GM12878 (cell line): ENCODE results near the gene RAC2. TPM values are rescaled to one million over a fixed set of nuclear protein-coding genes. Genes with fewer than 3 reads are reported as not detected.
"Not testable (repeated sequence)": the region's sequence is repeated elsewhere in the genome, so short reads cannot be mapped to it uniquely, and the experiment has no call there.

Experiments
- ATAC-seq: fragments of 200-7000 bp; cut with Tn5 transposase; 3 replicates; pipeline ENCODE4 v1.9.1; 2020; ENCODE audit warnings: mild to moderate bottlenecking, moderate library complexity
- BruUV-seq: library from RNA; stranded (reverse); fragments of 400-500 nt; replicated peaks from 2 replicates; lab custom pipeline; 2021; lab: Mats Ljungman, UMichigan
- CTCF ChIA-PET: fragments of 300-600 bp; sonication (Branson Sonifier 250); formaldehyde crosslinking; extraction: SDS; loops from one replicate; lab custom pipeline; 2021; ENCODE audit warnings: inconsistent platforms; lab: Yijun Ruan, JAX
- POLR2A ChIA-PET: fragments of 350-600 bp; formaldehyde crosslinking; extraction: SDS; loops from one replicate; lab custom pipeline; 2021; ENCODE audit warnings: inconsistent platforms; lab: Charles Lee
- RAD21 ChIA-PET: fragments of 300-600 bp; sonication (Branson Sonifier 250); formaldehyde crosslinking; loops from one replicate; lab custom pipeline; 2023; ENCODE audit warnings: antibody characterized with exemption; ENCODE audit not compliant: unreplicated experiment; lab: Charles Lee
- SMC1A ChIA-PET: fragments of 300-600 bp; sonication (Branson Sonifier 250); formaldehyde crosslinking; loops from one replicate; lab custom pipeline; 2023; ENCODE audit not compliant: unreplicated experiment, uncharacterized antibody; lab: Charles Lee
- DNase-seq: peaks from one replicate; pipeline ENCODE4 v3.0.0-alpha.2; 2011; ENCODE audit warnings: low read depth, low spot score
- FAIRE-seq: peaks from 3 replicates; lab custom pipeline; 2011; peaks lifted over from hg19 to GRCh38; lab: Jason Lieb, UNC
- H2AFZ ChIP-seq: 2 replicates; pipeline ENCODE4 v1.6.0; 2011; ENCODE audit warnings: low read depth, low read length, control low read depth; ENCODE audit not compliant: control insufficient read depth
- H3K27ac ChIP-seq: 2 replicates; pipeline ENCODE4 v1.5.1; 2011; ENCODE audit warnings: control low read depth; ENCODE audit not compliant: control insufficient read depth, insufficient read depth
- H3K27me3 ChIP-seq, 2 experiments: replicated peaks in 1 of 2; 2 replicates each; pipeline versions ENCODE4 v1.6.0 to v1.6.1; 2011; ENCODE audit warnings: low read length in 1 of 2; ENCODE audit not compliant: control insufficient read depth in 2 of 2, insufficient read depth in 2 of 2
- H3K36me3 ChIP-seq, 2 experiments: 2 replicates each; pipeline ENCODE4 v1.5.1; 2011; ENCODE audit warnings: low read length in 1 of 2; ENCODE audit not compliant: control insufficient read depth in 2 of 2, insufficient read depth in 2 of 2
- H3K4me1 ChIP-seq: 2 replicates; pipeline ENCODE4 v1.6.1; 2011; ENCODE audit warnings: mild to moderate bottlenecking, low read length, moderate library complexity, mixed read lengths; ENCODE audit not compliant: control insufficient read depth, insufficient read depth
- H3K4me2 ChIP-seq: 2 replicates; pipeline ENCODE4 v1.6.0; 2011; ENCODE audit warnings: control low read depth; ENCODE audit not compliant: control insufficient read depth, insufficient read depth
- H3K4me3 ChIP-seq: fragments of 200-600 bp; sonication (generic); 2 replicates; pipeline ENCODE4 v1.5.1; 2016
- H3K79me2 ChIP-seq: 2 replicates; pipeline ENCODE4 v1.6.0; 2011; ENCODE audit warnings: low read length; ENCODE audit not compliant: control insufficient read depth, insufficient read depth
- H3K9ac ChIP-seq: 2 replicates; pipeline ENCODE4 v1.8.0; 2011; ENCODE audit warnings: low read length, control low read depth, mixed read lengths; ENCODE audit not compliant: control insufficient read depth, insufficient read depth
- H3K9me3 ChIP-seq: replicated peaks from 3 replicates; pipeline ENCODE4 v1.5.1; 2011; ENCODE audit warnings: mild to moderate bottlenecking, low read length; ENCODE audit not compliant: control insufficient read depth, insufficient read depth
- H4K20me1 ChIP-seq: 2 replicates; pipeline ENCODE4 v1.6.0; 2011; ENCODE audit not compliant: control insufficient read depth, insufficient read depth
- BHLHE40 ChIP-seq, 2 experiments: fragments of 450-650 bp in 1 of 2; IDR thresholded peaks; 2 replicates each; pipeline ENCODE4 v1.6.1; 2011 to 2017; ENCODE audit warnings: low read depth in 2 of 2, borderline replicate concordance in 1 of 2, improper control_type of control experiment in 1 of 2, low read length in 1 of 2, mild to moderate bottlenecking in 1 of 2
- CHD2 ChIP-seq: IDR thresholded peaks from 2 replicates; pipeline ENCODE4 v1.6.1; 2011; ENCODE audit warnings: low read depth, low read length, improper control_type of control experiment, borderline replicate concordance
- CHD4 ChIP-seq: fragments of 200-600 bp; sonication (generic); IDR thresholded peaks from 2 replicates; pipeline ENCODE4 v1.6.1; 2016; ENCODE audit warnings: mild to moderate bottlenecking
- LARP7 ChIP-seq: fragments of 450-650 bp; IDR thresholded peaks from 2 replicates; pipeline ENCODE4 v1.6.1; 2017; ENCODE audit warnings: mild to moderate bottlenecking
- NBN ChIP-seq: fragments of 450-650 bp; IDR thresholded peaks from 2 replicates; pipeline ENCODE4 v1.6.1; 2016
- NR2F1 ChIP-seq: fragments of 450-650 bp; conservative IDR thresholded peaks from 2 replicates; pipeline ENCODE4 v1.6.1; 2017; ENCODE audit warnings: mild to moderate bottlenecking
- RB1 ChIP-seq: fragments of 450-650 bp; formaldehyde crosslinking; IDR thresholded peaks from 2 replicates; pipeline ENCODE4 v1.6.1; 2017; ENCODE audit warnings: mild to moderate bottlenecking, borderline replicate concordance
- RCOR1 ChIP-seq: conservative IDR thresholded peaks from 2 replicates; pipeline ENCODE4 v1.6.1; 2012; ENCODE audit warnings: low read depth, low read length, improper control_type of control experiment
- SMAD5 ChIP-seq: IDR thresholded peaks from 2 replicates; pipeline ENCODE4 v1.6.1; 2016; ENCODE audit warnings: antibody characterized with exemption, low read depth
- SUZ12 ChIP-seq: fragments of 200-600 bp; sonication (generic); IDR thresholded peaks from one replicate; pipeline ENCODE4 v1.6.1; 2018; ENCODE audit warnings: antibody characterized with exemption, mild to moderate bottlenecking; ENCODE audit not compliant: unreplicated experiment
- ZNF207 ChIP-seq: fragments of 450-650 bp; IDR thresholded peaks from 2 replicates; pipeline ENCODE4 v1.6.1; 2014; ENCODE audit warnings: antibody characterized with exemption, mild to moderate bottlenecking, borderline replicate concordance
- ZNF217 ChIP-seq: fragments of 450-650 bp; IDR thresholded peaks from 2 replicates; pipeline ENCODE4 v1.6.1; 2017; ENCODE audit warnings: antibody characterized with exemption, mild to moderate bottlenecking
- ZNF384 ChIP-seq: IDR thresholded peaks from 2 replicates; pipeline ENCODE4 v1.6.1; 2012; ENCODE audit warnings: low read depth, mild to moderate bottlenecking, low read length, improper control_type of control experiment, borderline replicate concordance
- ZSCAN29 ChIP-seq: fragments of 450-650 bp; IDR thresholded peaks from 2 replicates; pipeline ENCODE4 v1.6.1; 2017; ENCODE audit warnings: mild to moderate bottlenecking, moderate library complexity
- WGBS: methylation state at CpG from one replicate; pipeline ENCODE4 v1.1.6; 2016; ENCODE audit warnings: low lambda C conversion rate; ENCODE audit not compliant: insufficient replicate concordance, insufficient coverage; ENCODE audit errors: missing lambda C conversion rate; 5-methylcytosine and 5-hydroxymethylcytosine counted together
- in situ Hi-C: fragments of 300-500 bp; cut with MboI; formaldehyde crosslinking; loops from 9 replicates; pipeline ENCODE4 v1.14.3; 2018; ENCODE audit warnings: mixed read lengths
- intact Hi-C: fragments of 100-400 bp; cut with micrococcal nuclease; formaldehyde crosslinking; loops from one replicate; pipeline ENCODE4 v1.14.2; 2022; ENCODE audit not compliant: unreplicated experiment
- polyA plus RNA-seq, 11 experiments: library from polyadenylated mRNA; depleted of rRNA in 4 of 11; unstranded in 6 of 11; stranded (reverse) in 5 of 11; fragments of >200 nt; fragmentation: Nextera tagmentation in 4 of 11; fragmentation: Illumina TruSeq in 1 of 11; extraction: Ambion mirVana in 4 of 11; extraction: Trizol in 1 of 11; gene quantifications; 1 replicate in 1 of 11; 2 replicates in 10 of 11; pipeline versions ENCODE4 v1.2.1 to v1.2.3, GENCODE V29; 2011 to 2016; ENCODE audit warnings: inconsistent platforms in 2 of 11, missing spikeins in 2 of 11, low read depth in 1 of 11
- total RNA-seq, 4 experiments: library from RNA; depleted of rRNA in 3 of 4; stranded (reverse); fragments of >200 nt in 3 of 4; fragmentation: Illumina TruSeq in 1 of 4; extraction: Trizol in 1 of 4; gene quantifications; 2 replicates each; pipeline versions ENCODE4 v1.2.1 to v1.2.3, GENCODE V29; 2013 to 2021

RAC2 gene
- total and polyA plus RNA-seq, 10 of the 15 experiments (the other 5 are each of a cell fraction or from before 2014, with no cell fraction given): 102 to 386 (median 304) TPM

GRCh38 chr22:37201443-37201820, 42.6 kb downstream of the RAC2 start:
- H4K20me1 ChIP-seq, H3K79me2 ChIP-seq, BruUV-seq, H3K36me3 ChIP-seq, H3K4me2 ChIP-seq, H2AFZ ChIP-seq, ATAC-seq, H3K9me3 ChIP-seq, H3K27me3 ChIP-seq, H3K4me3 ChIP-seq, intact Hi-C loops, H3K9ac ChIP-seq, FAIRE-seq, DNase-seq, H3K27ac ChIP-seq: not testable (repeated sequence)
- POLR2A ChIA-PET: interaction anchor here (0.7 to 5.0 kb wide), 8 partner anchors 17 to 82 kb away, joined by 3 to 55 read pairs (median 7); partner anchors contain the start of gene RAC2
- in situ Hi-C loops: loop anchor here (25.0 kb wide), 1 partner anchor 1814 kb away; the partner anchor contains the start of gene HMOX1
- WGBS: 94% methylated on average over 6 of the region's 6 CpGs
- SMC1A ChIA-PET: interaction anchor here (0.8 to 6.9 kb wide), 10 partner anchors 9 to 156 kb away, joined by 3 to 84 read pairs (median 15); partner anchors contain the start of genes CYTH4 and RAC2
- TF ChIP-seq BHLHE40 (IDR thresholded peaks at IDR 0.05; ENCODE audit: borderline replicate concordance in 1 of 2, low read depth in 2 of 2, low read length in 1 of 2) (0 out of 4 replicates have a peak, but pooled peaks of 1 of the 2 experiments have one; percentile 6), NR2F1 (0 out of 2 replicates have a peak, but pooled peaks have one; percentile 14)
- RAD21 ChIA-PET: interaction anchor here (2.3 to 7.1 kb wide), 6 partner anchors 15 to 59 kb away, joined by 11 to 104 read pairs (median 50); partner anchors contain the start of gene RAC2
- H3K4me1 ChIP-seq: peaks cover 31% of the 10 kb centered on the region
- CTCF ChIA-PET: interaction anchor here (0.8 to 5.7 kb wide), 17 partner anchors 9 to 155 kb away, joined by 3 to 111 read pairs (median 12); partner anchors contain the start of genes IL2RB and RAC2

- RAD21 ChIA-PET: interaction anchor here (0.5 to 7.1 kb wide), 31 partner anchors 16 to 259 kb away, joined by 3 to 104 read pairs (median 6); partner anchors contain the start of genes CYTH4, IL2RB and RAC2
- H4K20me1 ChIP-seq: no peaks in the 10 kb centered on the region
- peaks cover 31% of the 10 kb centered on the region for H3K4me1 ChIP-seq
- in situ Hi-C loops (loop anchor here (25.0 kb wide), 1 partner anchor 1812 kb away; the partner anchor contains the start of gene HMOX1), intact Hi-C loops (loop anchor here (1.0 to 10.0 kb wide), 6 partner anchors 20 to 415 kb away; partner anchors contain the start of gene IL2RB)
- SMC1A ChIA-PET: interaction anchor here (0.7 to 6.9 kb wide), 25 partner anchors 11 to 213 kb away, joined by 3 to 84 read pairs (median 5); partner anchors contain the start of genes CYTH4, IL2RB and RAC2
- no TSS peak for BruUV-seq
- ATAC-seq (peak; percentile 2), FAIRE-seq (no peak), DNase-seq (no peak)
- no peaks in the 10 kb centered on the region for H3K36me3 ChIP-seq
- H2AFZ ChIP-seq: peak overlapping the region; percentile 46
- H3K9ac ChIP-seq: no peak overlapping the region; the same call in 1 of the 2 replicates
- H3K27ac ChIP-seq: peak overlapping the region; percentile 39
- peak overlapping the region; percentile 36 for H3K4me2 ChIP-seq
- H3K79me2 ChIP-seq: peaks cover 5% of the 10 kb centered on the region
- POLR2A ChIA-PET: interaction anchor here (0.6 to 5.0 kb wide), 19 partner anchors 19 to 348 kb away, joined by 3 to 55 read pairs (median 5); partner anchors contain the start of genes IL2RB and RAC2
- H3K27me3 ChIP-seq: no peaks in the 10 kb centered on the region
- CTCF ChIA-PET: interaction anchor here (0.7 to 5.7 kb wide), 50 partner anchors 9 to 1539 kb away, joined by 3 to 111 read pairs (median 4); partner anchors contain the start of genes IL2RB, KCTD17 and RAC2
- 31% methylated on average over 12 of the region's 12 CpGs for WGBS
- H3K4me3 ChIP-seq: no peak overlapping the region
- H3K9me3 ChIP-seq: no peaks in the 10 kb centered on the region
- TF ChIP-seq ZNF207 (0 out of 2 replicates have a peak, but pooled peaks have one; percentile 2), RCOR1 (0 out of 2 replicates have a peak, but pooled peaks have one; percentile 41), CHD2 (0 out of 2 replicates have a peak, but pooled peaks have one; percentile 2), SMAD5 (no peak), LARP7 (peak; percentile 64), ZSCAN29 (no peak), CHD4 (no peak), ZNF384 (no peak), NBN (no peak; the same call in none of the 2 replicates), SUZ12 (no peak), ZNF217 (peak; percentile 67; the same call in 1 of the 2 replicates), RB1 (peak; percentile 0; the same call in 1 of the 2 replicates)
These were observed 44.3 kb downstream of the RAC2 start for GRCh38 chr22:37199760-37200108.
